T-cell (primary cell): ENCODE results near the gene MIF4GD. TPM values are rescaled to one million over a fixed set of nuclear protein-coding genes. Genes with fewer than 3 reads are reported as not detected.

Experiments used
- ATAC-seq, 4 experiments: fragments of 200-7000 bp in 3 of 4; fragments of 150-1000 bp in 1 of 4; cut with Tn5 transposase; replicated peaks in 1 of 4; 1 replicate in 3 of 4; 2 replicates in 1 of 4; pipeline ENCODE4 v1.10.0; 2021; ENCODE audit warnings: moderate library complexity in 3 of 4, mild to moderate bottlenecking in 2 of 4, moderate number of reproducible peaks in 1 of 4
- CTCF ChIA-PET, 2 donors: fragments of 300-600 bp; sonication (Branson Sonifier 250); formaldehyde crosslinking; loops; one replicate each; lab custom pipeline; 2022; ENCODE audit warnings: antibody characterized with exemption in 2 of 2; lab: Charles Lee
- POLR2A ChIA-PET, 2 donors: fragments of 300-600 bp; sonication (Branson Sonifier 250); formaldehyde crosslinking; loops; one replicate each; lab custom pipeline; 2022; ENCODE audit warnings: antibody characterized with exemption in 2 of 2; lab: Charles Lee
- DNase-seq, 35 experiments: peaks; one replicate each; pipeline versions ENCODE4 v3.0.0 to v3.0.0-alpha.2; 2013 to 2023
- H3K27ac ChIP-seq: one replicate; pipeline ENCODE4 v1.5.1; 2013; ENCODE audit warnings: low read length
- H3K27me3 ChIP-seq, 2 experiments: replicated peaks in 1 of 2; 1 replicate in 1 of 2; 2 replicates in 1 of 2; pipeline versions ENCODE4 v1.6.1 to v1.7.0; 2013; ENCODE audit warnings: low read length in 1 of 2, mixed read lengths in 1 of 2; ENCODE audit not compliant: control insufficient read depth in 2 of 2, insufficient read depth in 2 of 2; ENCODE audit errors: extremely low read depth in 1 of 2
- H3K36me3 ChIP-seq, 2 donors: 1 replicate in 1 of 2; 2 replicates in 1 of 2; pipeline versions ENCODE4 v1.6.1 to v1.7.0; 2013; ENCODE audit warnings: low read length in 1 of 2; ENCODE audit not compliant: control insufficient read depth in 2 of 2, insufficient read depth in 1 of 2; ENCODE audit errors: extremely low read depth in 1 of 2
- H3K4me1 ChIP-seq, 2 experiments: 1 replicate in 1 of 2; 2 replicates in 1 of 2; pipeline versions ENCODE4 v1.6.1 to v1.7.0; 2013; ENCODE audit warnings: low read length in 2 of 2, mixed read lengths in 1 of 2; ENCODE audit not compliant: insufficient read depth in 2 of 2, control insufficient read depth in 1 of 2; ENCODE audit errors: extremely low read depth in 1 of 2
- H3K4me3 ChIP-seq, 2 donors: 1 replicate in 1 of 2; 2 replicates in 1 of 2; pipeline versions ENCODE4 v1.5.1 to v1.7.0; 2013; ENCODE audit warnings: mild to moderate bottlenecking in 2 of 2, low read length in 1 of 2, moderate library complexity in 1 of 2; ENCODE audit not compliant: control insufficient read depth in 1 of 2; ENCODE audit errors: extremely low read depth in 1 of 2
- H3K9me3 ChIP-seq: 2 replicates; pipeline ENCODE4 v1.7.0; 2013
- H3K27ac Mint-ChIP-seq, 2 donors: one replicate each; pipeline ENCODE4 v1.8.0; 2020 to 2021; ENCODE audit warnings: mild to moderate bottlenecking in 2 of 2, mixed read lengths in 2 of 2
- H3K27me3 Mint-ChIP-seq, 2 donors: one replicate each; pipeline ENCODE4 v1.8.0; 2021 to 2022; ENCODE audit warnings: mixed read lengths in 2 of 2
- H3K36me3 Mint-ChIP-seq: one replicate; pipeline ENCODE4 v1.8.0; 2021; ENCODE audit warnings: mixed read lengths
- H3K4me1 Mint-ChIP-seq, 3 donors: one replicate each; pipeline ENCODE4 v1.8.0; 2020 to 2022; ENCODE audit warnings: mixed read lengths in 3 of 3, mild to moderate bottlenecking in 1 of 3
- H3K4me3 Mint-ChIP-seq, 3 donors: one replicate each; pipeline ENCODE4 v1.8.0; 2020 to 2022; ENCODE audit warnings: mild to moderate bottlenecking in 3 of 3, mixed read lengths in 3 of 3, moderate library complexity in 3 of 3
- H3K9me3 Mint-ChIP-seq, 3 donors: one replicate each; pipeline ENCODE4 v1.8.0; 2020 to 2022; ENCODE audit warnings: mixed read lengths in 3 of 3
- WGBS: methylation state at CpG from one replicate; pipeline ENCODE4 v1.1.5; 2013; ENCODE audit warnings: missing lambda C conversion rate; ENCODE audit not compliant: insufficient coverage; 5-methylcytosine and 5-hydroxymethylcytosine counted together
- total RNA-seq, 35 experiments: library from RNA in 6 of 35; stranded (reverse) in 6 of 35; fragments of 120-200 nt in 1 of 35; gene quantifications; one replicate each; pipeline versions ENCODE4 v1.2.1 to v1.2.4 and lab custom pipeline; 2013 to 2026

Gene MIF4GD
- total RNA-seq, 5 donors from 2014 or later (not counting 1 experiment from before 2014, with no cell fraction given) = 27.1 to 45.6 (median 39.2) TPM

DNA sequence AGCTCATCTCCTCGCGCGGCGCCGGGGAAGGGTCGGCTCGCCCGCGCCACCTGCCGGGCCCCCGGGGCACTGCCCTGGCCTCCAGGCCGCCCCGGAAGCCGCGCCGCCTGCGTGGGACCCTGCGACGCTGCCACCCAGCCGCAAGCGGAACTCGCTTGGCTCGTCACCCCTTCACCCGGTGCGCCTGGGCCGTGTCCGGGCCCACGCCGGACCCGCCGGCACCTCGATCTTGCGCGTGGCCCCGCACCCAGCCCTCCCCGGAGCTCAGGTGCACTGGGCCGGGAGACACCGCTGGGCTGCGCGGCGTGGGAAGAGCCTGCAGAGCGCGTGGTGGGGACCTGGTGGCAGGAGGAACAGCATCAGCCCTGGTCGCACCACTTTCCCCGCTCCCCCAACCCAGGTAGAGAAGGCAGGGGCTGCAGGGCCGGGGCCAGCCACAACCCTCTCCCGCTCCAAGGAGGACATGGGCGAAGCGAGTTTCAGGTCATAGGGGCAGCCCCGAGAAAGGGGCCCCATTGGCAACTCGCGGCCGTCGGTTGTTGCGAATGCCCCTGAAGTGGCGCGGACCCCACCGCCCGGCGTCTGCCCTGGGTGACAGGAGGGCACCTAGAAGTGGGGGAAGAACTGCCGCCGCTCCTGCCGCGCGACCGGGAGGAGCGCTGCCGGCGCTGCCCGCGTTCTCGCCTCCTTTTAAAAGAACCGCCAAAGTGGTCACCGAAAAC is 363 bp upstream of the MIF4GD start:
- H3K9me3 ChIP-seq = no peaks in the 10 kb centered on the region

DNA sequence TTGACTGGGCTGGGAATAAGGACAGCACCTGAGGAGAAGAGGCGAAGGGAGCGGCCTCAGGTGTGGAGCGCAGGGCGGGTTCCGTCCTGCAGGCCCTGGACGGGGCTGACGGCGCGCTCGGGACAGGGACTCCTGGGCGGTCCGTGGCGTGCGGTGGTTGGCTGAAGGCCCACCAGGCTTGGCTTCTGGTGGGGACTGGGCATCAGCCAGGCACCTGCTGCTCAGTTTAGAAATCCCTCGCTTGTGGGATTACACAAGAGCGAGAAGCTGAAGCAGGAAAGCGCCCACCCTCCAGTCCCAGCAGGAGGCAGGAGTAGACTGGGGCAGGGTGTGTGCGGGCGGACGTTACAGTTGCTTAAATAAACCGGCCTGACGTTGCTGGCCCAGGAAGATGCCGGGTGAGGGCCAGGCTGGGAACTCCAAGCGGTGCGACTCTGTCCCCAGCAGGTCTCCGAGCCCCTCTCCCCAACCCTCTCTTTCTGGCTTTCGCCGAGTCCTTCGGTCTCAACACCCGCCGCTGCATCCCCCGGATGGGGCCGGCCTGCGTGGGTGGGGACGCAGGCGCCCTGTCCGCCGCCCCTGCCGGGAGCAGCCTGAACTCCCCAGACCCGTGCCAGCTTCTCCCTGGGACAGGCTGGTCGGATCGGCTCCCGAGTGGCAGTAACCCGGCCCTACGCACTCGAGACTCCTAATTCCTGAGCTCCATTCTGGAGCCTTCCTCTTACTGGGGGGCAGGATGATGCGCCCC is 639 bp downstream of the MIF4GD start:
- CTCF ChIA-PET = interaction anchor here (0.5 to 2.7 kb wide), 18 partner anchors 9 to 507 kb away, joined by 3 to 80 read pairs (median 4); partner anchors contain the start of genes GGA3 (in 1 of the 2), MRPS7 (in 1 of the 2), SLC25A19 (in 1 of the 2) and TMEM94 (in 1 of the 2)
- WGBS = 3% methylated on average over 47 of the region's 47 CpGs

More for the DNA sequence above, 363 bp upstream of the MIF4GD start:
- H3K36me3 Mint-ChIP-seq = peaks cover 6% of the 10 kb centered on the region
- WGBS = 0% methylated on average over 74 of the region's 74 CpGs
- Histone ChIP-seq H3K27ac (peak overlapping the region; percentile 85), H3K36me3 (peaks cover under 1 to 12% of the 10 kb centered on the region in 2 donors), H3K4me1 (peaks cover 5 to 36% of the 10 kb centered on the region in 2 experiments), H3K27me3 (no peaks in the 10 kb centered on the region), H3K4me3 (peak overlapping the region; percentile 79 to 92)
- ChIA-PET POLR2A (interaction anchor here (0.6 to 2.1 kb wide), 5 partner anchors 10 to 89 kb away, joined by 4 to 23 read pairs (median 17); partner anchors contain the start of genes GGA3 (in 2 of the 2), MRPS7 (in 2 of the 2) and SLC25A19 (in 1 of the 2)), CTCF (interaction anchor here (0.5 to 2.7 kb wide), 17 partner anchors 10 to 506 kb away, joined by 3 to 80 read pairs (median 4); partner anchors contain the start of genes GGA3 (in 1 of the 2), MRPS7 (in 1 of the 2), SLC25A19 (in 1 of the 2) and TMEM94 (in 1 of the 2))
- ATAC-seq = peak; percentile 87 to 94 (median 90)
- peak overlapping the region; percentile 81 to 91 for H3K27ac Mint-ChIP-seq
- no peaks in the 10 kb centered on the region for H3K27me3 Mint-ChIP-seq
- peak overlapping the region; percentile 80 to 84 (median 81) for H3K4me3 Mint-ChIP-seq
- H3K9me3 Mint-ChIP-seq = no peaks in the 10 kb centered on the region
- H3K4me1 Mint-ChIP-seq = peaks cover 24 to 40% (median 31%) of the 10 kb centered on the region in 3 donors
- DNase-seq = peak; percentile 67 to 94 (median 83)

DNA sequence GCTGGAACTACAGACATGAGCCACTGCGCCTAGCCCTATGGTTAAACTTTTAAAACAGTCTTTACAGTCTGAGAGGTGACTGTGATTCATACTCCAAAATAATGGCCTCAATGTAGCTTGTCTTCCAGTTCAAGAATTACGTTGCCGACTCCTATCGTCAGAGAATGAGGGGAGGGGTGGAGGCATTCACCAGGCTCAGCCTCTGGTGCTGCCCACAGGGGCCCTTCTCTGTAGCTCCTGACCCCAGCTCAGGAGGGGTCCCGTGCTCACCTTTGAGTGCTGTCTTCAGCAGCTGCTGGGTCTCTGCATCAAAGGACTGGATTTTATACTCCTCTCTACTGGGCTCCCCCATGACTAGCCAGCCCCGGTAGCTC is 1.2 kb downstream of the MIF4GD start:
- ATAC-seq (no peak), DNase-seq (no peak)
- peaks cover 5 to 36% of the 10 kb centered on the region in 2 experiments for H3K4me1 ChIP-seq
- ChIA-PET POLR2A (interaction anchor here (1.9 to 2.1 kb wide), 2 partner anchors 8 to 20 kb away, joined by 17 to 23 read pairs; partner anchors contain the start of genes GGA3 (in 1 of the 2), MRPS7 (in 1 of the 2) and SLC25A19 (in 1 of the 2)), CTCF (interaction anchor here in 1 of 2 donors (0.5 to 2.7 kb wide), 4 partner anchors 8 to 608 kb away, joined by 5 to 80 read pairs (median 32); partner anchors contain the start of genes GGA3, MRPS7 and SLC25A19)
- peak overlapping the region; percentile 88 for H3K27ac ChIP-seq
- 47% methylated on average over 5 of the region's 6 CpGs for WGBS
- Mint-ChIP-seq H3K27ac (peak overlapping the region; percentile 48 to 65), H3K27me3 (no peaks in the 10 kb centered on the region), H3K9me3 (no peaks in the 10 kb centered on the region), H3K4me1 (peaks cover 24 to 40% (median 31%) of the 10 kb centered on the region in 3 donors), H3K36me3 (peaks cover 8% of the 10 kb centered on the region), H3K4me3 (peak overlapping the region; percentile 78 to 84 (median 80))
- peak overlapping the region; percentile 81 to 93 for H3K4me3 ChIP-seq
- peaks cover 5 to 26% of the 10 kb centered on the region in 2 donors for H3K36me3 ChIP-seq
- H3K27me3 ChIP-seq = no peaks in the 10 kb centered on the region
- H3K9me3 ChIP-seq = no peaks in the 10 kb centered on the region

More for the DNA sequence above, 639 bp downstream of the MIF4GD start:
- ATAC-seq = peak; percentile 35 to 44 (median 40)
- H3K9me3 Mint-ChIP-seq = no peaks in the 10 kb centered on the region
- Histone ChIP-seq H3K4me3 (peak overlapping the region; percentile 81 to 93), H3K27me3 (no peaks in the 10 kb centered on the region), H3K9me3 (no peaks in the 10 kb centered on the region), H3K27ac (peak overlapping the region; percentile 88), H3K4me1 (peaks cover 5 to 36% of the 10 kb centered on the region in 2 experiments), H3K36me3 (peaks cover 5 to 22% of the 10 kb centered on the region in 2 donors)
- no peaks in the 10 kb centered on the region for H3K27me3 Mint-ChIP-seq
- peak overlapping the region; percentile 78 to 84 (median 80) for H3K4me3 Mint-ChIP-seq
- peak overlapping the region; percentile 58 to 65 for H3K27ac Mint-ChIP-seq
- H3K4me1 Mint-ChIP-seq = peaks cover 24 to 40% (median 31%) of the 10 kb centered on the region in 3 donors
- peak in 22 of 35 experiments; percentile 9 to 59 (median 24) for DNase-seq
- H3K36me3 Mint-ChIP-seq = peaks cover 9% of the 10 kb centered on the region
- POLR2A ChIA-PET = interaction anchor here (0.8 to 2.1 kb wide), 4 partner anchors 9 to 45 kb away, joined by 4 to 23 read pairs (median 20); partner anchors contain the start of genes GGA3 (in 2 of the 2), MRPS7 (in 2 of the 2) and SLC25A19 (in 1 of the 2)

DNA sequence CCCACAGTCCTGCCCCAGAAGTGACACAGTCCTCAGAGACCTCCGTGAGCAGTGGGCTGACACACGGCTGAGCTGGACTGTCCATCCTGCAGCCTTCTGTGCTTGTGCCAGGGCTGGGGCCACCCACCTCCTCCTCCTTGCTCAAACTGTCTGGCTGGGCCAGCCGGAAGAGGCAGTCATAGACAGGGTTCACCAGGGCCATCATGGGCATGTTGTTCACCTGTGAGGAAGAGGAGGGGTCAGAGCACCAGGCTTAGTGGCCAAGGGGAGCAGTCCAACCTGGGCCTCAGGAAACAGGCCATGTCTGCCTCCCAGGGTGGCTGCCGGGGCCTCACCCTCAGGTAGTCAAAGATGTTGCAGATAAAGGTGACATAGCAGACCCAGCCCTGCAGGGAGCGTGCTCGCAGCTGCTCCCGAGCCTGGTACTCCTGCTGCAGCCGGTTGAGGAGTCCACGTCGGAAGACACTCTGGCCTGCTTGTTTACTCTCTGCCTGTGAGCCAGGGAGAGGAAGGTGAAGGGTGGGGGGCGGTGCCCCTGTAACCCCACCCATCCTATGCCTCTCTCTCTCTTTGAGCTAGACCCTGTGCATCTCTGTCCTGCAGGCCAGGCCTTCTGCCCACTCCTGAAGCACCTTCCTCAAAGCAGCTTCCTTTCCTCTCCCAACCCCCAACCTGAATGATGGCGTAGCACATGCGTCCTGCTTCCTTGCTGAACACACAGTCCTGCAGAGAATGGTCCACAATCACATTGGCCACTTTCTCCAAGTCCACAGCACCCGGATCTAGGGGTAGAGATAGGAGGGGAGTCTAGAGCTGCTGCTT is 3.4 kb downstream of the MIF4GD start:
- CTCF ChIA-PET = interaction anchor here (0.5 to 0.6 kb wide), 2 partner anchors 32 to 249 kb away, joined by 4 to 5 read pairs; no protein-coding TSS in a partner anchor
- no peak for ATAC-seq
- Histone ChIP-seq H3K4me3 (no peak overlapping the region), H3K27me3 (no peaks in the 10 kb centered on the region), H3K4me1 (peaks cover 6 to 32% of the 10 kb centered on the region in 2 experiments), H3K27ac (no peak overlapping the region), H3K36me3 (peaks cover 9 to 44% of the 10 kb centered on the region in 2 donors), H3K9me3 (no peaks in the 10 kb centered on the region)
- DNase-seq = no peak
- Mint-ChIP-seq H3K4me1 (peaks cover 22 to 33% (median 29%) of the 10 kb centered on the region in 3 donors), H3K27ac (no peak overlapping the region), H3K9me3 (no peaks in the 10 kb centered on the region), H3K4me3 (no peak overlapping the region), H3K27me3 (no peaks in the 10 kb centered on the region), H3K36me3 (peaks cover 13% of the 10 kb centered on the region)
- WGBS = 84% methylated on average over 3 of the region's 14 CpGs
- POLR2A ChIA-PET = no interaction called here

DNA sequence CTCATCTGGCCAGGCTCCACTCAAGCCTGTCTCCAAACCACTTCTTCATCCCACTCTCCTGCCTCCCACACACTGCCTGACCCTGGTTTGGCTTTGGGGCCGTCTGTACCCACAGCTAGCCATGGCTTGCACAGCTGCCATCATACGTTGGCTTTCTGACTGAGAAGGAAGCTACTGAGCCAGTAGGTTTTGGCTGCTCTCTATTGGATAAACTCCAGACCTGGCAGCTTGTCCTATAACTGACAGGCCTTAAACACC is 3.9 kb downstream of the MIF4GD start:
- POLR2A ChIA-PET = no interaction called here
- Mint-ChIP-seq H3K36me3 (peaks cover 15% of the 10 kb centered on the region), H3K27me3 (no peaks in the 10 kb centered on the region), H3K4me1 (peaks cover 25 to 33% (median 30%) of the 10 kb centered on the region in 3 donors), H3K4me3 (no peak overlapping the region), H3K9me3 (no peaks in the 10 kb centered on the region), H3K27ac (no peak overlapping the region)
- Histone ChIP-seq H3K27ac (no peak overlapping the region), H3K4me1 (peaks cover 7 to 32% of the 10 kb centered on the region in 2 experiments), H3K4me3 (no peak overlapping the region), H3K9me3 (no peaks in the 10 kb centered on the region), H3K36me3 (peaks cover 9 to 44% of the 10 kb centered on the region in 2 donors), H3K27me3 (no peaks in the 10 kb centered on the region)
- ATAC-seq (no peak), DNase-seq (no peak)
- WGBS = 88% methylated on average over 2 of the region's 2 CpGs
- CTCF ChIA-PET = interaction anchor here in 1 of 2 donors (0.6 kb wide), 1 partner anchor 250 kb away, joined by 4 read pairs; no protein-coding TSS in a partner anchor
